HG02970 (cell line): ENCODE results near the gene C18orf54.
"Not testable (repeated sequence)": the region's sequence is repeated elsewhere in the genome, so short reads cannot be mapped to it uniquely, and the experiment has no call there.

Experiments used
- ATAC-seq: cut with Tn5 transposase; IDR thresholded peaks from one replicate; pipeline ENCODE4 v1.9.1; 2021; ENCODE audit warnings: mild to moderate bottlenecking, moderate library complexity, moderate number of reproducible peaks; ENCODE audit not compliant: unreplicated experiment, low FRiP score

Gene C18orf54

DNA sequence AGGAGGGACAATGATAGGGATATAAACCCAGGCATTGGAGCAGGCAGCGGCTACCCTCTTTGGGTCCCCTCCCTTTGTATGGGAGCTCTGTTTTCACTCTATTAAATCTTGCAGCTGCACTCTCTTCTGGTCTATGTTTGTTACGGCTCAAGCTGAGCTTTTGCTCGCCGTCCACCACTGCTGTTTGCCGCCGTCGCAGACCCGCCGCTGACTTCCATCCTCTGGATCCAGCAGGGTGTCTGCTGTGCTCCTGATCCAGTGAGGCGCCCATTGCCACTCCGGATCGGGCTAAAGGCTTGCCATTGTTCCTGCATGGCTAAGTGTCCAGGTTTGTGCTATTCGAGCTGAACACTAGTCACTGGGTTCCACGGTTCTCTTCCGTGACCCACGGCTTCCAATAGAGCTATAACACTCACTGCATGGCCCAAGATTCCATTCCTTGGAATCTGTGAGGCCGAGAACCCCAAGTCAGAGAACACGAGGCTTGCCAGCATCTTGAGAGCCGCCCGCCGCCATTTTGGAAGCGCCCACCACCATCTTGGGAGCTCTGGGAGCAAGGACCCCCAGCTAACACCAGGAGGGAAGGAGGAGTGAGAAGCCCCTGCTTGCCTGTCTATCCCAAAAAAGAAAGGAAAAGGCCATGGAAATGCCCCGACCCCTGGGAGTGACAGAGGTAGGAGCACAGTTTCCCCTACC is 29.2 kb downstream of the C18orf54 start:
- not testable (repeated sequence) for ATAC-seq

DNA sequence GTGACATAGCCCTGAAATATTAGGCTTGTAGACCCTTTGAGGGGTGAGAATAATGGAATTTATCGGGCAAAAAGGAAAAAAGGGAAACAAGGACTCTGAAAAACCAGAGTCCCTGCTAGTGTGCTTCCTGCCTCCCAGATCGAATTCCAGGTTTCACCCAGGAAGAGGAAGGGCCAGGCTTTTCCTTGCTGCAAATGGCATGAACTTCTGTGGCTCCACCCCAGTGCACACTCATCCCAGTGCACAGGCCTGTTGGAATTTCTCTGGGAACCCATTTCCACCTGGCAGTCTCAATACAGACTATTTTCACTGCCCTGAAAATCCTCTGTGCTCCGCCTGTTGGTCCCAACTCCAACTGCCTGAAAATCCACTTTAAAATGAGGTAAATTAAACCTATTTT is 29.9 kb downstream of the C18orf54 start:
- no peak for ATAC-seq

DNA sequence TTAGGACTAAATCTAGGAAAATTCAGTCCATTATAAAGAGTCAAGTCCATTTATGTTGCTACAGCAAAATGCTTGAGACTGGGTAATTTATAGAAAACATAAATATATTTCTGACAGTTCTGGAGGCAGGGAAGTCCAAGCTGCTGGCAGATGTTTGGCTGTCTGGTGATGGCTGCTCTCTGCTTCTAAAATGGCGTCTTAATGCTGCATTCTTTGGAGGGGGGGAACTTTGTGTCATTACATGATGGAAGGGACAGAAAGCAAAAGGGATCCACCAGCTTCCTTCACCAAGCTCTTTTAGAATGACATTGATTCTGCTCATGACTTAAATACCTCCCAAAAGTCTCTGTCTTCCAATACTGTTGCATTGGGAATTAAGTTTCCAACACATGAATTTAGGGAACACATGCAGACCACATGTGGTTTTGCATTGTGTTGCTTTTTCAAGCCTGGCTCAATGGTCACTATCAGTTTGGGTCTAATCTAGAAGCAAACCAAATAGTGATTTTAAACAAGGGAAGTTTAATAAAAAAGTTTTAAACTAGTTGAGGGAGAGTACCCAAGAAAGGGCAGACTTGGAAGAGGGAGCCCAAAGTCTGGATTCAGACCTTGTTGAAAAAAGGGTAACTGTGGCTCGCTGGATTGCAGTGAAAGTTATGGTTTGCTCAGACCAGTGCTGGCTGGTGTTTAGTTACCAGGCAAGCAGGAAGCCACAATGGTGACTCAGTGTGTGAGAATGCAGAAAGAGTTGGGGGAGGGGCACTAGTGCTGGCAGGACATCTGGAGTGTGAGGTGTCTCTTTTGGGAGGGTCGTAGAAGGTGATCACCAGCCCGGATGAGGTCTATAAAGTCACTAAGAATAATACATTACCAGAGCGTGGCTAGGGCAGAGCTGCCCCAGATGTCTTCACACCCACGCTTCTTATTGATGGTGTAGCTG is 30.8 kb downstream of the C18orf54 start:
- ATAC-seq: peak; percentile 91

DNA sequence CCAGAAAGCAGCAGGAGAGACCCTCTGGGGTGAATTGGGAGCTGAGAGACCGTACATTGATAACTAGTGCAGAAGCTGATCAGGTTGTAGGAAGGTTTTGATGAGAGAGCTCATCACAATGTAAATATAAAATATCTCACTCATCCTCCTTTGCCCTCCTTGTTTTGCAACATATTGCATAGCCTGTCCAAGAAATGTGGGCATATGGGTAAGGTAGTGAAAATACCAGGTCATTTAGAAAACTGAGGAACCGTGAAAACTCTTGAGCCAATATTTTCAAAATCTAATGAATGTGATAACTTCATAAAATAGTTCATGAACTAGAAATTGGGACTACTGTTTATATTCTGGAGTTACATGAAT is 31.4 kb downstream of the C18orf54 start:
- ATAC-seq: no peak

DNA sequence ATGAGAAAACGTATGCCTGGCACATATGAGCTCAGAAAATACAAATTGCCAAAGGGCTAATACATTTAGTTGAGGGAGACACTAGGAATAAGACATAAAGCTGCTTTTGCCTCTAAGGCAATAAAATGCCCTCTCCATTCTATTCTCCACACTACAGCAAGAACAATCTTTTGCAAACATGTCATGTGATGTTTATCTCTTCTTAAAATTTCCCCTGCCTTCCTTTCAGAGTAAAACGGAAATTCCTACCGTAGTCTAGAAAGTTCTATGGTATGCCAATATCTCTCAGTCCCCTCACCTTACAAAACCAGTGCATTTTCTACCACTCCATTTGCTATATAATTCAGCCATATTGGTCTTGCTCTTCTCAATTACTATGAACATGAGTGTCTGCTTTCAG is 33.1 kb downstream of the C18orf54 start:
- no peak for ATAC-seq

DNA sequence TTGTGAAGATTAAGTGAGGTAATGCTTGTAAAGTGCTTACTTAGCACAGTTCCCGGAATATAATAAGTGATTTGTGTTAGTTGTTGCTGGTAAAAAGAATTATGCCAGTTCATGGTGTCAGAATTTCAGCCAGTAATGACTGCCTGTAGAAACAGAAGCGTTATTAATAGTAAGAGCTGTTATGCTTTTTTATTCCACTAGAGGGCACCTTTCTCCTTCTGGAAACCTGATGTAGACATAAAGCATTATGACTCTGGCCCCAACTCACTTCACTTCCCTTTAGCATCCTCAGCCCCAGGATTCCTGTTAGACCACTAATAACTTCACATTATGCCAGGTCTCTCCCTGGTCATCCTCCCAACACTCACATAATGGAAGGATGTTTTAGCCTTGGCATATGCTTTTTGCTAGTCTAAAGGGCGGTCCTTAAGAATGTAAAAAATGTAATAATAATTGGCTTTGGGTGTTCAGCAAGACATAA is 34.9 kb downstream of the C18orf54 start:
- peak; percentile 66 for ATAC-seq

DNA sequence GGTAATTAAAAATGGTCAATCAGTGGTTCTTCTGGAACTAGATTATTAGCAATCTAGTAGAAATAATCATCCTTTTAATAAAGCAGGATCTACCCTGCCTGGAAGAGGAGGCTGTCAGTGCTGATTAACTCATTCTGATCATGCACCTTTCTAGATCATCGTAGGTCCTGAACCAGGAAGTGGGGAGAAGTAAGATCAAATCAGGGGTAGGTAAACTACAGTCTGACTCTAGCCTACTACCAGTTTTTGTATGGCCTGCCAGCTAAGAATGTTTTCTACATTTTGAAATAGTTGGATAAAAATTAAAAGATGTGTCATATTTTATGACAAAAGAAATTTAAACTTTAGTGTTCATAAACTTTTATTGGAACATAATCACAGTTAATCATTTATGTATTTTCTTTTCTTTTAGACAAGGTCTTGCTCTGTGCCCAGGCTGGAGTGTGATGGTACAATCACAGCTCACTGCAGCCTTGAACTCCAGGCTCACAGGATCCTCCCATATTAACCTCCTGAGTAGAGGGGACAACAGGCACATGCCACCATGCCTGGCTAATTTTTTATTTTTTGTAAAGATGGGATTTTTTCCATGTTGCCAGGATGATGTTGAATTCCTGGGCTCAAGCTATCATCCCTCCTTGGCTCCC is 36.1 kb downstream of the C18orf54 start:
- ATAC-seq: no peak

DNA sequence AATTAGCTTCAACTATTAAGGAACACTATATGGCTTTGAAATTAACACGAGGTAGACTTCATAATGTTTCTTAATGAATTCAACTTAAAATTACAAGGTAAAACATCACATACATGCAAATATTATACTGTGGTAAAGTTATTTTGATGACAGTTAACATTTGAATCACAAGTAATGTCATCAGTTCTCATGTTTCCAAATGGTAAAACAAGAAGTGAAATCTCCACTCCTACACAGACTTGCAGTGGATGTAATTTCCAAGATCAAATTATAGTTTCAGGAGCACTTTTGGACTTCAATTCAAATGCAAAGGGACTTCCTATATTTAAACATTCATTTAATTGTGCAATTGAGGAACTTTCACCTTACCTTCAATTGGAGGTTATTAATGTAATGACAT is 39.1 kb downstream of the C18orf54 start:
- ATAC-seq: no peak

DNA sequence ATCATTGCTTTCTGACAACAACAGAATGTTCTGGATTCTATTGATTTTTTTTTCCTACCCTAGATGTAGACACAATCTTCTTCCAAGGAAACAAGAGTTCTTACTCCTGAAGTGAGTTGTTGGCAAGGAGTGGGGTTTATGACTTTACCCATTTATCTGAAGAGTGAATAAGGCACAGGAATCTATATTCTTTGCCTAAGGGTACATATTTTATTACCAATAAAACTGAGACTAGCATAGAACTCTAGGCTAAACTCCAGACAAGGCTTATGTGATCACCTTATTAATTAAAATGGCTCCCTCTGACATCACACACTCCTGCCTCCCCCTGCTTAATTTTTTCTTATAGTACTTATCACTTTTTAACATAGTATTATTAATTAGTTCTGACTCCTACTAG is 47.6 kb downstream of the C18orf54 start:
- ATAC-seq: no peak

DNA sequence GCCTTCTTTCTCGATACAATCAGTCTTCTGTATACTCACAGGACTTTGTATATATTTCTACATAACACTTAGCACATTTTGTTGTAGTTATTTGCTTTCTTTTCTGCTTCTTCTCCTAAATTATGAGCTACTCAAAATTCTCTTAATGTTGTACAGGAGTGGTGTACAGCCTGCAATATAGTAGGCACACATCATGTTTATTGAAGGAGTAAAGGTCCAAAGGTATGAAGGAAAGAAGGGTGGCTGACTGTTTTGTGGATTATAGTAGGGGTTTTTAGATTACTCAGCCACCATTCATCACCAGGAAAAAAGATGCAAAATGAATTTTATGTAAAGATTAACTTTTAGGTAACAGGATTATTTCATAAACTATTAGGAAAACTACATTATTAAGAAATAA is 54.1 kb downstream of the C18orf54 start:
- ATAC-seq: no peak

DNA sequence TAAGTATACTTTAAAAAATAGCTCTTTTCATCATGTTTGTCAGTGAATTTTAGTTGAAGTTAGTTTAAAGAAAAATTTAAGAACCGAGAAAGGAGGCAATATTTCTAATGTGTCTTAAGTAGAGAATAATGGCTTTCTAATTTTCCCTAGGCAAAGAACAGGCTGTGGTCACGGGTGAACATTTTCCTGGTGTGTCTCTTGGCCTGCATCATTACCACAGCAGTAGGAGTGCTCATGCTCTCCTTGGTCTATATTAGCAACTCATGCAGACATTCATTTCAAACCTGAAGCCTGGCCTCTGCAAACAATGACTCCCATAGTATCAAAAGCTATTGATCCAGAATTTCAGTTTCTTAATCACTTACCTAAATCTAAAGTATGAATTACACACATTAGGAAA is 57.4 kb downstream of the C18orf54 start:
- no peak for ATAC-seq

DNA sequence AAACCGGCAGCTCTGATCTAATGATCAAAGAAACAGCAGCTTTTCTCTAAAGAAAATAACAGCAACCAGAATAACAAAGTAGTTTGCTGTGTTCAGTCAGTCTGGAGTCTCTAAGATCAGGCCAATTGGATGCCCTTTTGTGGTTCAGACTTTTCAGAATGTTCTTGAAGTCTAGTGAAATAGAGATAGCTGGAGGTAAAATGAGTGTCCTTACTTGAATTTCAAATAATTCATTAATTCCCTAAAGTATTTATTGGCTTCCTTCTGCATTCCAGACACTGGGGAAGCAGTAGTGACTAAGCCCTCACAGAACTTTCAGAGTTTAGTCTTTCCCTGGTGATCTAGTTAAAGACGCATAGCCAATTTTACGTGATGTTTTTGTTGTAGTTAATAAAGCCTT is 58.7 kb downstream of the C18orf54 start:
- no peak for ATAC-seq

DNA sequence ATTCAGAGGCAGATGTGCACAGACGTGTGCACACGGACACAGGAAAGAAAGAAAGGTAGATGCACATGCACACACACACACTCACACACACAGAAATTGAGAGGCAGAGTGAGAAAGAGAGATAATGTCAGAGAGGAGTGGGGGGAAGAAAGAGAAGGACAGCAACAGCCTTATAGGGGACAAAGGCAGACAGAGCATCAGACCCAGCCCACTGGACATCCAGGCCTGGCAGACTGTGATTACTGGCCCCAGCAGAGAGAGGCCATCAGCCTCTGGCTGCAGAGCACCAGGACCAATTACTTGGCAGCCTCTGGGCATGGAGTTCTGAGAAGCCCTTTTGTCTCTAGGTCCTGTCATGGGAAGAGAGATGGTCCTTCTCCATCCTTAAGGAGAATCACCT is 66.1 kb downstream of the C18orf54 start:
- no peak for ATAC-seq

DNA sequence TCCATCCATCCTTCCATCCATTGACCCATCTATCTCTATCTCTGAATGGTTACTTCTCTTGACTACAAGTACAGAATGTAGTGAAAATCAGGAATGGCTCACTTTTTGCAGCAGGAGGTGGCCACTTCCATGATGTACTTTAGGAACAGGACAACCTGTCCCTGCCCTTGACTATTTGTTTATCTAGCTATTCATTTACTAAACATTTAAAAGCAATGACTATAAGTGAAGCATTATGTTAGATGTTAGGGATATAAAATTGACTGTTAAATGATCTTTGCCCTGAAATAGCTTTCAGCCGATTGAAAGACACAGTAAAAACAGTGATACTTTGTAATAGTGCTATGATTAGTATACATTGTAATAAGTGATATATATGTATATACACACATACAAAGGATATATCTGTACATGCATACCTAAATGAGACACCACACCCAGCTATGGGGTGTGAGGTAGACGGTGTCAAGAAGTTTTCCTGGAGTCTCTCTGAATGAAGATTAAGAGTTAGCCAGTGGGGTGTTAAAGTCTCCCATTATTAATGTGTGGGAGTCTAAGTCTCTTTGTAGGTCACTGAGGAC is 68.5 kb downstream of the C18orf54 start:
- no peak for ATAC-seq
